CD14-positive monocyte (primary cell): Measurements from ENCODE around the gene TMEM94. TPM values are rescaled to one million over a fixed set of nuclear protein-coding genes. Genes with fewer than 3 reads are reported as not detected.
A peak's percentile ranks its signal among the peaks of the same experiment; 100 is the strongest.

ENCODE experiments used
- DNase-seq, 3 donors: peaks; one replicate each; pipeline ENCODE4 v3.0.0-alpha.2; 2011 to 2022
- H2AFZ ChIP-seq: 2 replicates; pipeline ENCODE4 v1.6.0; 2012; ENCODE audit warnings: mild to moderate bottlenecking, low read depth, low read length, inconsistent platforms; ENCODE audit not compliant: insufficient read depth, poor library complexity, severe bottlenecking
- H3K27ac ChIP-seq, 2 donors: 1 replicate in 1 of 2; 2 replicates in 1 of 2; pipeline ENCODE4 v1.5.1; 2012 to 2013; ENCODE audit warnings: low read length in 2 of 2, control low read depth in 1 of 2, inconsistent platforms in 1 of 2, low read depth in 1 of 2, mild to moderate bottlenecking in 1 of 2
- H3K27me3 ChIP-seq, 2 donors: one replicate each; pipeline versions ENCODE4 v1.6.0 to v1.6.1; 2011 to 2013; ENCODE audit warnings: low read length in 2 of 2; ENCODE audit not compliant: control insufficient read depth in 2 of 2, insufficient read depth in 2 of 2
- H3K36me3 ChIP-seq, 2 donors: replicated peaks in 1 of 2; 1 replicate in 1 of 2; 2 replicates in 1 of 2; pipeline versions ENCODE4 v1.5.1 to v1.6.1; 2012 to 2013; ENCODE audit warnings: low read length in 2 of 2, control low read depth in 1 of 2, inconsistent platforms in 1 of 2, mild to moderate bottlenecking in 1 of 2; ENCODE audit not compliant: insufficient read depth in 2 of 2, control insufficient read depth in 1 of 2
- H3K4me1 ChIP-seq, 2 donors: 1 replicate in 1 of 2; 2 replicates in 1 of 2; pipeline versions ENCODE4 v1.5.1 to v1.6.1; 2012 to 2013; ENCODE audit warnings: low read length in 2 of 2, control low read depth in 1 of 2, inconsistent platforms in 1 of 2, mild to moderate bottlenecking in 1 of 2, moderate library complexity in 1 of 2; ENCODE audit not compliant: insufficient read depth in 2 of 2, control insufficient read depth in 1 of 2
- H3K4me2 ChIP-seq: replicated peaks from 2 replicates; pipeline ENCODE3; 2012; ENCODE audit warnings: low read length, moderate library complexity, mild to moderate bottlenecking; ENCODE audit not compliant: poor library complexity, severe bottlenecking; ENCODE audit errors: extremely low read depth
- H3K4me3 ChIP-seq, 3 experiments: fragments of 200-600 bp in 1 of 3; sonication (generic) in 1 of 3; replicated peaks in 1 of 3; 1 replicate in 2 of 3; 2 replicates in 1 of 3; pipeline ENCODE4 v1.5.1; 2011 to 2013; ENCODE audit warnings: low read length in 3 of 3, mild to moderate bottlenecking in 3 of 3, control low read depth in 2 of 3, low read depth in 2 of 3, inconsistent platforms in 1 of 3, moderate library complexity in 1 of 3
- H3K79me2 ChIP-seq: 2 replicates; pipeline ENCODE4 v1.6.0; 2012; ENCODE audit warnings: mild to moderate bottlenecking, control low read depth, inconsistent platforms, low read length, moderate library complexity; ENCODE audit not compliant: insufficient read depth
- H3K9ac ChIP-seq: 2 replicates; pipeline ENCODE4 v1.6.0; 2017; ENCODE audit warnings: low read length, mild to moderate bottlenecking; ENCODE audit not compliant: insufficient read depth, poor library complexity, severe bottlenecking
- H3K9me3 ChIP-seq, 2 donors: replicated peaks in 1 of 2; 1 replicate in 1 of 2; 2 replicates in 1 of 2; pipeline versions ENCODE4 v1.5.1 to v1.6.1; 2012 to 2013; ENCODE audit warnings: low read length in 2 of 2, control low read depth in 1 of 2; ENCODE audit not compliant: control insufficient read depth in 1 of 2, insufficient read depth in 1 of 2
- H4K20me1 ChIP-seq: 2 replicates; pipeline ENCODE4 v1.6.0; 2012; ENCODE audit warnings: mild to moderate bottlenecking, low read length, control low read depth, moderate library complexity; ENCODE audit not compliant: insufficient read depth
- H3K27ac Mint-ChIP-seq, 7 donors: one replicate each; pipeline ENCODE4 v1.8.0; 2020; ENCODE audit warnings: mild to moderate bottlenecking in 7 of 7, mixed read lengths in 7 of 7, moderate library complexity in 6 of 7, inconsistent platforms in 2 of 7
- H3K27me3 Mint-ChIP-seq, 3 donors: one replicate each; pipeline ENCODE4 v1.8.0; 2021 to 2022; ENCODE audit warnings: low read depth in 3 of 3, mild to moderate bottlenecking in 3 of 3, mixed read lengths in 3 of 3, moderate library complexity in 3 of 3, inconsistent platforms in 1 of 3
- H3K36me3 Mint-ChIP-seq, 2 donors: one replicate each; pipeline ENCODE4 v1.8.0; 2020; ENCODE audit warnings: mixed read lengths in 2 of 2, inconsistent platforms in 1 of 2, mild to moderate bottlenecking in 1 of 2
- H3K4me1 Mint-ChIP-seq: one replicate; pipeline ENCODE4 v1.8.0; 2020; ENCODE audit warnings: mild to moderate bottlenecking, mixed read lengths
- H3K4me3 Mint-ChIP-seq, 2 donors: one replicate each; pipeline ENCODE4 v1.8.0; 2020; ENCODE audit warnings: mild to moderate bottlenecking in 2 of 2, mixed read lengths in 2 of 2, moderate library complexity in 1 of 2
- H3K9me3 Mint-ChIP-seq, 7 donors: one replicate each; pipeline ENCODE4 v1.8.0; 2020 to 2022; ENCODE audit warnings: mixed read lengths in 7 of 7, mild to moderate bottlenecking in 6 of 7, moderate library complexity in 6 of 7, inconsistent platforms in 2 of 7
- CTCF ChIP-seq: fragments of 200-600 bp; IDR thresholded peaks from one replicate; pipeline ENCODE4 v1.8.0; 2022; ENCODE audit warnings: antibody characterized with exemption, mild to moderate bottlenecking
- whole genome bisulfite sequencing: methylation state at CpG from one replicate; pipeline ENCODE4 v1.1.5; 2013; ENCODE audit warnings: missing lambda C conversion rate; ENCODE audit not compliant: insufficient coverage; 5-methylcytosine and 5-hydroxymethylcytosine counted together
- intact Hi-C, 2 donors: fragments of 100-400 bp; cut with micrococcal nuclease; formaldehyde crosslinking; loops; one replicate each; pipeline versions ENCODE4 v1.15.0 to v1.15.1; 2023
- polyA plus RNA-seq, 3 donors: library from polyadenylated mRNA; depleted of rRNA in 1 of 3; unstranded in 2 of 3; stranded (reverse) in 1 of 3; fragments of 300-500 nt in 2 of 3; fragments of >200 nt in 1 of 3; fragmentation: Illumina TruSeq in 2 of 3; gene quantifications; 1 replicate in 2 of 3; 2 replicates in 1 of 3; pipeline ENCODE4 v1.2.3, GENCODE V29; 2012 to 2021

The TMEM94 gene
- polyA plus RNA-seq, 3 donors = 7.2 to 129 (median 8.4) TPM

DNA sequence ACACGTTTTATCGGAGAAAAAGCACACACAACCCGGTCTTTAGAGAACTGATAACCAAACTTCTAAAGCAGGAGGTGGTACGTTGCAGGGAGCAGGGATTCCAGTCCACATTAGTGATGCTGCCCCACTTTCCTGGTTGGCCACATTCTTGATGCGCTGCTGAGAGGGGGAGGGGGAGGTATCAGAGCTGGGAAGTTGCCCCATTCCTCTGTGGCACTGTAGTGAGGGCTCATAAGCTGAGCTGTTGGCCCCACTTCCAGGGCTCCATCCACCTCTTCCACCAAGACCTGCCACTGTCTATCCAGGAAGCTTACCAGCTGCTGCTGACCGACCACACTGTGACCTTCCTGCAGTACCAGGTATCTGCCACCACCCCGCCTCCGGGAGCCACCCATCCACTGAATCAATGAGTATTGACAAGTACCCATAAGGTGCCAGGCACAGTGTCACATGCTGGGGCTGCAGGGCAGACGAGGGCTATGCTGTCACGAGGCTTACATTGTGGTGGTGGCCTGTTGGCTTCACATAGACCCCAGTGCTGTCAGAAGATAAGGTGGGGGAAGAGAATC lies 60.9 kb downstream of the TMEM94 start:
- intact Hi-C loops = loop anchor here (2.0 to 5.0 kb wide), 4 partner anchors 55 to 71 kb away; partner anchors contain the start of genes MYO15B (in 1 of the 2) and TMEM94 (in 1 of the 2)
- H3K27ac ChIP-seq = no peak overlapping the region
- no peak for DNase-seq
- H3K4me3 ChIP-seq = peak overlapping the region; percentile 49 to 92 (median 63)
- peaks cover 15 to 24% of the 10 kb centered on the region in 2 donors for H3K36me3 Mint-ChIP-seq
- H3K27ac Mint-ChIP-seq = no peak overlapping the region
- H3K79me2 ChIP-seq = no peaks in the 10 kb centered on the region
- H4K20me1 ChIP-seq = no peaks in the 10 kb centered on the region
- peak overlapping the region; percentile 76 to 87 for H3K4me3 Mint-ChIP-seq
- H3K9ac ChIP-seq = no peak overlapping the region
- peak overlapping the region; percentile 90 for H2AFZ ChIP-seq
- H3K9me3 Mint-ChIP-seq = peaks cover 0 to 3% (median 0%) of the 10 kb centered on the region in 7 donors
- WGBS = 47% methylated on average over 8 of the region's 10 CpGs
- H3K36me3 ChIP-seq = no peaks in the 10 kb centered on the region
- H3K9me3 ChIP-seq = no peaks in the 10 kb centered on the region
- peaks cover 18 to 38% of the 10 kb centered on the region in 2 donors for H3K4me1 ChIP-seq
- H3K4me1 Mint-ChIP-seq = peaks cover 18% of the 10 kb centered on the region
- H3K4me2 ChIP-seq = peak overlapping the region; percentile 99
- H3K27me3 Mint-ChIP-seq = peaks cover 12 to 38% (median 23%) of the 10 kb centered on the region in 3 donors
- peaks cover 3 to 28% of the 10 kb centered on the region in 2 donors for H3K27me3 ChIP-seq
- TF ChIP-seq CTCF = no peak

- Mint-ChIP-seq H3K27me3 (peaks cover 12 to 38% (median 24%) of the 10 kb centered on the region in 3 donors), H3K4me3 (peak overlapping the region; percentile 76 to 87), H3K36me3 (peaks cover 17 to 24% of the 10 kb centered on the region in 2 donors), H3K9me3 (peaks cover 0 to 2% (median 0%) of the 10 kb centered on the region in 7 donors), H3K27ac (no peak overlapping the region), H3K4me1 (peaks cover 18% of the 10 kb centered on the region)
- peaks cover 18 to 38% of the 10 kb centered on the region in 2 donors for H3K4me1 ChIP-seq
- H3K4me3 ChIP-seq = no peak overlapping the region
- no peak overlapping the region for H3K4me2 ChIP-seq
- no peaks in the 10 kb centered on the region for H3K9me3 ChIP-seq
- no peaks in the 10 kb centered on the region for H4K20me1 ChIP-seq
- no peak for DNase-seq
- intact Hi-C loops = loop anchor here in 1 of 2 donors (5.0 kb wide), 3 partner anchors 54 to 69 kb away; partner anchors contain the start of genes MYO15B and TMEM94
- H3K9ac ChIP-seq = no peak overlapping the region
- H3K27ac ChIP-seq = no peak overlapping the region
- WGBS = 0% methylated on average over 2 of the region's 3 CpGs
- no peak for TF ChIP-seq CTCF
- H3K79me2 ChIP-seq = no peaks in the 10 kb centered on the region
- H3K27me3 ChIP-seq = peaks cover 3 to 28% of the 10 kb centered on the region in 2 donors
- H3K36me3 ChIP-seq = no peaks in the 10 kb centered on the region
- H2AFZ ChIP-seq = no peak overlapping the region
Measured at GRCh38 chr17:75518201-75518600, 61.8 kb downstream of the TMEM94 start.
